Stimulated activated CD4-positive, alpha-beta T cell treated with anti-CD3 and anti-CD28 coated beads, Interleukin-15, amount 100 ng/mL, for 48 hours (primary cell): Measurements from ENCODE around the gene AOAH.
"Not testable (repeated sequence)": the region's sequence is repeated elsewhere in the genome, so short reads cannot be mapped to it uniquely, and the experiment has no call there.

Source experiments
- DNase-seq, 2 donors: peaks; one replicate each; pipeline ENCODE4 v3.0.0-alpha.2; 2020; ENCODE audit warnings: low read depth in 2 of 2

AOAH gene

DNA sequence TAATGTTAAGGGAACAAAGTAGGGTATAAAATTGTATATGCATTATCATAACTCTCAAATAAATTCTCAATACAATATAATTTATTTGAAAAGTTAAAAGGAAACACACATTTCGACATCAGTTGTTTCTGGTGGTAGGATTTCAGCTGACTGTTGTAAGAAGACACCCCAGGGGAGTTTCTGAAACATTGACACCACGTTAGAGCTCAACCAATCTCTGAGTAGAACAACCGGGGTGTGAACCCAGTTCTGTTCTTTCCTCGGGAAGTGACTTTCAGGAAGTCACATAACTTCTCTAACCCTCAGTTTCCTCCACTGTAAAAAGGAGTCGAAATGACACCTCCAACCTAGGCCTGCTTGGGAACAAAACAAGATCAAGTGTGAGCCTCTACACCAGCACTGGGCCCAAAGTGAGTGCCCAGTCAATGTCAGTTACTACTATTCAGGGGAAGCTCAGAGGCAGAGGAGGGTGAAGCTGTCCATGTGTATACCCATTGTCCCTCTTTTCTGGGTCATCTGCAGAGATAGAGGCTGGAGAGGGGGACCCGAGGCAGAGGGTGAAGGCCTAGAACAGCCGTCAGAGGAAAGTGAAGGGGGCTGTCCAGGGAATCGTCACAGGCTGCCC lies 67.1 kb downstream of the AOAH start:
- DNase-seq: no peak

DNA sequence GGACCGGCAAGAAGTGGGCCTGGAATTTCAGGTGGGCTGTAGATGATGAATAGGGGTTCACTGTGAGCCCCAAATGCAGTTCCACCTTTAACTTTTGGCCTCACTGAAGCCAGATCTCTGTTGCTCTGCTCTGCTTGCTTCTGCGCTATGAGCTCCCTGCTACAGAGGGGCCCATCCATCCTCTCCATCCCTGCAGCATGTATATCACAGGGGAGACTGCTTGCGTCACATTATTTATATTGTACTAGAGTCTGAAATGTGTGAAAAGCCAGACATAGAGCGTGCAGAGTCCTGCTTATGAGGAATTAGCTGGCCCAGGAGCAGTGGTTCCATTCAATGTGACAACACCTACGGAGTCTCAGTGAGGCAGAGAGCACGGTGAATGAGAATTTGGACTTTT lies 69.9 kb downstream of the AOAH start:
- no peak for DNase-seq

DNA sequence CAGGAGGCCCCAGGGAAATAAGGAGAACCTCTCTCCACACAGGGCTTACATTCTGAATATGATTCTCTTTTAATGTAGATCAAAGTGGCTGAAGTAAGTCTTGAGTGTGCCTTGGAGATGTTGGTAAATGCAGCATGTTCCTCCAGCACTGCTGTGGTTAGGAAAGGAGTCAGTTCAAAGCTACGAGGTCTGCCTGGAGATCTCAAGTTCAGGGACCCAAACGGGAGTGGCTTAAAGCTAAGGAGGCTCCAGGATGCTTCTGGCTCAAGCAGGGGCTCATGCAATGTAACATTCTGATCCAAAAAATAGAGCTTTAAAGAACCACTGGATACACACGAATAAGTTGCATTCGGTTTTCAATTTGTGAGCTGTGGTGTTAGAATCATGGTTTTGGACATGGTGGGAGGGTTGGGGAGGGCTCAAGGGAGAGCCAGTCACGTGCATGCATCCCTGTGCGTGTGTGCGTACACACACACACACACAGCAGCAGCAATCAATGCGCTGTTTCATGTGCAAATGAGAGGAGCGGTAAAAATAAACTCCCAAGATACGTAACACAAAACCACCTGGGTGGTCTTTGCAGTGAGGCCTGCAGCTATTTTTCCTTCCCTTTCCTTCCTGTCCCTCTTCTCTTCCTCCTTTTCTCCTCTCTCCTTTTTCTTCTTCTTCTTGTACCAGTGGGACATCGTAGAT lies 70.5 kb downstream of the AOAH start:
- no peak for DNase-seq

DNA sequence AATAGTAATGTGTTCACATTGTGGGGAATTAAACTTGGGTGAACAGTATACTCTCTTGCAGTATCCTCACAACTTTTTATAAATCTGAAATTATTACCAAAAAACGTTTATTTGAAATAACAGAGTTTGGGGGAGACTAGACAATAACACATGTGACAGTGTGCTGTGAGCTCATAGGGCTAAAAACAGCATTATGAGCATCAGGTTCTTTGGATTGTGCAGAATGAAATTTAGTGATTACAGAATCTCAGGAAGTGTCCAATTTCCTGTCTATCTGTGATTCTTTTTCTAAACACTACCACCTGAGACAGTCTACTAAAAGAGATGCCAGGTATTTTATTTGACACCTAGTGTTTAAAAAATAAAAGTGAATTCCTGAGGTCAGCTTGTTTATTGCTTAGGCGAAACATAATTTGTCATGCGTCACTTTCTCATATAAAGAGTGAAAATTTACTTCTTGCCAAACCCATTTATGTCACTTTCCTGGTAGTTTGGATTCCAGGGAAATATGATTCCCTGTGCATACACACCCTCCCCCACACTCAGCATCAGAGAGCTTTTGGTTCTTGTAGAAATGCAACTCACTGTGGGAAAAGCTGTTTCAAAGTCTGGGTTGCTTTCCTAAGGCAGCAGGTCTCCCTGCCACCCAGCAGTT lies 71.2 kb downstream of the AOAH start:
- no peak for DNase-seq

DNA sequence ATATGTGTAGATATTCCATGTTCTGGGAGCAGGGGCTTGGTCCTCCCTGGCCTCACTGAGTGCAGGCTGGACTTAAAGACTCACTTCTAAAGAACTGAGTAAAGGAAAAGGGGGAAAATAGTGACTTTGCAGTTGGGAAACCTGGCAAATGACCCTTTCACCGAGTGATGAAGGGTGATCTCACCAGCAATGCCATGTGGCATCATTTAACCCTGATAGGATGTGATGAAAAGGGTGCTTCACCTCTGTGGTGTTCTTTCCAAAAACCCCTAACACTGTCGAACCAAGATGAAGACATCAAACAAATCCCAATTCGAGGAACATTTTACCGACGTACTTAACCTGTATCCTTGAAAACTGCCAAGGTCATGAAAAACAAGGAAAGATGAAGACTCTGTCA lies 71.9 kb downstream of the AOAH start:
- no peak for DNase-seq

DNA sequence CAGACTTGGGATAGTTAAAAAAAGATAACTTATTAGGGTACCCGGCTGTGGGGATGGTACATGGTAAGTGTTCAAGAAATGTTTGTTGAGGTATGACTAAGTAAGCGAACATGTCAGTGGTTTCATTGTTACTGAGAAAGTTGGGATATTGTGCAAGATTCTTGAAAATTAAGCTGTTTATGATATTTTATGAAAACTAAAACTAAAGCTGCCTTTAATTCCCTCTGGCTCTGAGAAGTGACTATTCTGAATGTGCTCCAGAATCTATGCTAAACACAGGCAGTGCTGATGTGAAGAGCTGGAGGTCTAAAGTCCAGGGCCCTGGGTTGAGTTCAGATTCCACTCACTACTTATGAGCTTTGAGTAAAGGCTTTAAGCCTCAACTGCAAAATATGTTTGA lies 72.9 kb downstream of the AOAH start:
- no peak for DNase-seq

DNA sequence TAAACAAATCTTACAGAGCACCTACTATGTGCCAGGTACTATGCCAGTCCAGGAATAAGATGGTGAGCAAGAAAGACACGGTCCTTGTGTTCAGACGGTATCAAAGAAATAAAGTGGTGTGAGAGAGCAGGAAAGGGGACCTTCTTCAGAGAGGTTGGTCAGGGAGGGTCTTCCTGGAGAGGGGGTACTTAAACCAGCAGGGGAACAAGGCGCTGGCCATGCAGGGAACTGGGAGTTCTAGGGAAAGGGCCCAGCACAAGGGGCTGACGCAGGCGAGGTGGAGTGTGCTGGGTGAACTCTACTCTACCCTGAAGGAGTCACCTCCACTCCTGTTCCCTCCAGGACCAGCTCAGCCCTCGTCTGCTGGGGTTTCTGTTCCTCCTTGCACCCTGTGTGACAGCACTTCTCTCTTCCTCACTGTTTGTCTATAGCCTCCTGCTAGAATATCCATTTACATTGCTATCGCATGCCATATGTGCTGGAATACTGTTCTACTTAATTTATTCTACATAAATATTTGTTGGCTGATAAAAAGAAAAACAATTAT lies 73.5 kb downstream of the AOAH start:
- DNase-seq: no peak

DNA sequence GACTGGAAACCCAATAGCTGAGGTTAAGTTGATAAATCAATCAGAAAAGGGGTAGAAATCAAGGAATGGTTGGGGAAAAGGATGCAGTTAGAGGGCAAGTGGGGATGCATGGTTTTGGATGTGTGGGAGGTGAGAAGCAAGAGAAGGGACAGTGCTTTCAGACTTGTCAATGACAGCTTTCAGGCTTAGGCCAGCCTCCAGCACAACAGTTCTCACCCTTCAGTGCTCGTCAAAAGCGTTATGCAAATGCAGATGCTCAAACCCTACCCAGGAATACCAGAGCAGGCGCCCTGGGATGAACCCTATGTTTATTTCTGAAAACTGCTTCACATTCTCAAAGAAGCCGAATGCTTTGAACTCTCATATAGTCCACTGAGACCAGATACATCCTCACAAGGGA lies 74.0 kb downstream of the AOAH start:
- DNase-seq: no peak

DNA sequence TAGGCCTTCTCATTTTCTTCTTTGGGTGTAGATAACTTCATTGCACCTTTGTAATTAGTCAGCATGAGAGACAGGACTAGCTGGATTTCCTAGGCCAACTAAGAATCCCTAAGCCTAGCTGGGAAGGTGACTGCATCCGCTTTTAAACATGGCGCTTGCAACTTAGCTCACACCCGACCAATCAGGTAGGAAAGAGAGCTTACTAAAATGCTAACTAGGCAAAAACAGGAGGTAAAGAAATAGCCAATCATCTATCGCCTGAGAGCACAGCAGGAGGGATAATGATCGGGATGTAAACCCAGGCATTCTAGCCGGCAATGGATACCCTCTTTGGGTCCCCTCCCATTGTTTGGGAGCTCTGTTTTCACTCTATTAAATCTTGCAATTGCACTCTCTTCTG lies 75.0 kb downstream of the AOAH start:
- DNase-seq: not testable (repeated sequence)

DNA sequence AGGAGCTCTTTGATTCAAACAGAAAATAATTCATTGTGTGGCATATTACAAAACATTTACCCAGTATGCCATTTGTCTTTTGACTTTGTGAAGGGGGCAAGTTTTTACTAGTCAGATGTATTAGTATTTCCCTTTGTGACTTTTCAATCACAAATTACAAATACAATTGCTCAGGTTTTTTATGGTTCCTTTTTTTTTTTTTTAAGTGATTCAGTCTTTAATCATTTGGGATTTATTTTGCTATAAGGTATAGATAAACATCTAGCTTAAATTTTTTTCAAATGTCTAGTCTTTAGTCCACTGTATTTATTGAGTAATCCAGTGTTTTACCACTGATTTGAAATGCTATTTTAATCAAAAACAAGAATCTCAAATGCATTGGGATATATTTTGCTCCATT lies 75.9 kb downstream of the AOAH start:
- no peak for DNase-seq

DNA sequence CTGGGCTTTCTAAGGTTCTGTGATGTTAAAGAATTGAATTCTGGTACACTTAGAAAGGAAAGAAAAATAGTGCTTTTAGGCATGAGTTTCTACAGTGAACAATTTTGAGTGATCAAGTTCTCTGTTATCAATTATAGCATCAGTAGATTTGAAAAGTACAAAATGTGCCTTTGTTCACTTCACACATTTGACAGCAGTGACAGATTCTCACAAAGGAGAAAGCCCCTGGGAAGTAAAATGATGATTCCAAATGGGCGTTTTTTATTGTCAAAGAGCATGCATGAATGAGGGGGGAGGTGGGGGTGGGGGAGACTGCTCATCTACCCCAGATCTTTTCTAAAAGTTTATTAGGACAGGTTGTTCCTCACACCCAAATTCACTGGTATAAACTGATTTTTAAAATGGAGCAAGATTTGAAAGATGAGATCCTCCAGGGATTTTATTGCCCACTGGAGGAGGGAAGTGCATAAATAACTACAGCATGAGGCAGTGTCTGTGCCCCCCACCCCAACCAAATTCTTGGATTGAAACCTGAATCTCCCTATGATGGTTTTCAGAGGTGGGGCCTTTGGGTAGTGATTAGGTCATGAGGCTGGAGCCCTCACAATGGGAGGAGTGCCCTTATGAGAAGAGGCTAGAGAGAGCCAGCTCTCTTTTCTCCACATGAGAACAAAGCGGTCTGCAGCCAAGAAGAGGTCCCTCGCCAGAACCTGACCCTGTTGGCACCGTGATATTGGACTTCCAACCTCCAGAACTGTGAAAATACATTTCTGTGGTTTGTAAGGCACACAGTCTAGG lies 79.5 kb downstream of the AOAH start:
- no peak for DNase-seq

DNA sequence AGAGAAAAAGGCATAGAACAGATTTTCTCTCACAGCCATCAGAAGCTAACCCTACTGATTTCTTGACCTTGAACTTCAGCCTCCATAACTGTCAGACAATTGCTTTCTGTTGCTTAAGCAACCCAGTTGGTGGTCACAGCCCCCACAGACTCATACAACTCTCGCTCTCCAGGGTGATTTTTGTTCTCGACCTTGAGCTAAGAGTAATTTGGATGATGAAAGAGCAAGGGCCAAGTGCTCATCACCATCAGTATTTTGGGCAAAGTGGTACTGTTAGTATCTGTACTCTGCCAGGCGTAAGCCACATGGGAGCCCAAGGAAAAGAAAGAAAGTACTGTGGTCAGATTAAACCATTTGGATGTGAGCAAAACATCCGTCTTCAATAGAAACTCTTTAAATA lies 81.9 kb downstream of the AOAH start:
- no peak for DNase-seq

DNA sequence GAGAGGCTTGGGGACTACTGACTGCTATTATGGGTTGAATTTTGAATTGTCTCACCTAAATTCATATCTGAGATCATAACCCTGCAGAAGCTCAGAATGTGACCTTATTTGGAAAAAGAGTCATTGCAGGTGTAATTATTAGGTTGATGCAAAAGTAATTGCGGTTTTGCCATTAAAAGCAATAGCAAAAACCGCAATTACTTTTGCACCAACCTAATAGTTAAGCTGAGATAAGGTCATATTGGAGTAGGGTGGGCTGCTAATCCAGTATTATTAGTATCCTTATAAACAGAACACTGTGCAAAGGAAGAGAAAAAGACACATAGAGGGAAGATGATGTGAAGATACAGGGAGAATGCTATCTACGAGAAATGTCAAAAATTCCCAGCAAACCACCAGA lies 82.3 kb downstream of the AOAH start:
- no peak for DNase-seq

DNA sequence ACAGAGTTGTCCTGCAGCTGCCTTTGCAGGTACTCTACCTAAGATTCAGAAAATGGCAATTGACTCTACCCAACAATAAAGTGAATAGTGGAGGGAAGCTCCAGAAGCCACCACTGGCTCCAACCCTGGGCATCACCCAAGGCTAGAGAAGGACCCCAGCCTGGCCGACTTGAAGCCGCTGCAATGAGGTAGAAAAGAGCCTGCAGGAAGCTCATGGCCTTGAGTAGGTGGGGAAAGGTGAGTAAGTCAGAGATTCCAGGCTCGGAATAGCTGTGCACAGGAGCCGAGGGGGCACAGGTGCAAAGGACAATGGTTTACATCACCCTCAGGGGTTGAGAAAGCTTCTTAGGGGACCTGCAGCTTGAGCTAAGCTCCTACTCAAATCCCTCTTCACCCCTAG lies 83.6 kb downstream of the AOAH start:
- DNase-seq: no peak

DNA sequence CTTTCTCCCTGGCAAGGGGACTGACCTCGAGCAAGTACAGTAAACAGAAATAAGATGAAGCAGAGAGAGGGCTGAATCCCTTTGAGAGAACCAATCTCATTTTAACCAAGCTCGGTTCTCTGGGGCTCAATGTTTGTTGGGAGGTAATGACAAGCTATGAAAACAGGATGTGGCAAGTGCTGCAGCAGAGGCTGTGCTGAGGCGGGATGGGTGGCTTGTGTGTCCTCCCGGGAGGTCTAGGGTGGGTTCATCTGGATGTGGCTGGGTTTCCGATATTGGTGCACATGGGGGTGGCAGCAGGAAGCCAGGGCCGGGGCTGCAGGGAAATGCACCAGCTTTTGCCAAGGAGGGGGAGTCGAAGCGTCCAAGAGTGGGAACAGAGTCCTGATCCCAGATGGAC lies 84.5 kb downstream of the AOAH start:
- DNase-seq: no peak

DNA sequence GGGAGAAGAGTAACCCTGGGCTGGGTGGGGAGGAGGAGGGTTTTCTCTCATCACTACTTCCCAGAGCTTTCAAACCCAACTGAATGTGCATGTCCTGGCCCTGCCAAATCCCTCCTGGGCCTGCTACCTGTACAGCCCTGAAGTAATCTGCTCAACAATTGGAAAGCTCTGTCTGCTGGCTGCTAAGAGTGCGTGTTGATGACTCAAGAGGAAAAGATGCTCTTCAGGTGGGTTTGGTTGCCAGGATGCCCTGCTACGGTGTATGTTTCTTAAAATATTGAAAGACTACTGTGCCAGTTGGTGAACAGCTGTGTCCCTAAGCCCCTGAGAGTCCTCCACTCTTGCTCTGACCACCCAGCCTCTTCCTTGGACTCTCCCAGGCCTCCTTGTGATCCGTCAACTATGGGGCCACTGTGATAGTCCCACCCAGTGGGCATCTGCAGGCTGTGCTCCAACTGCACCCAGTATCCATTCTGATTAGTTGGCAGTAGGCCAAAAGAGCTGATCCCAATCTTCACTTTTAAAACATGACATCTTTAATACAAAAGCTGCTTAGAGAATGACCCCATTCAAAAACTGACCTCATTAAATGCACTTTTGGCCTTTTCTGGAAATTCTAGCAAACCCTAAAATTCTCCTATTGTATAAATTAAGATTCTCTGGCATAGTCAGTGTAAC lies 85.6 kb downstream of the AOAH start:
- no peak for DNase-seq

DNA sequence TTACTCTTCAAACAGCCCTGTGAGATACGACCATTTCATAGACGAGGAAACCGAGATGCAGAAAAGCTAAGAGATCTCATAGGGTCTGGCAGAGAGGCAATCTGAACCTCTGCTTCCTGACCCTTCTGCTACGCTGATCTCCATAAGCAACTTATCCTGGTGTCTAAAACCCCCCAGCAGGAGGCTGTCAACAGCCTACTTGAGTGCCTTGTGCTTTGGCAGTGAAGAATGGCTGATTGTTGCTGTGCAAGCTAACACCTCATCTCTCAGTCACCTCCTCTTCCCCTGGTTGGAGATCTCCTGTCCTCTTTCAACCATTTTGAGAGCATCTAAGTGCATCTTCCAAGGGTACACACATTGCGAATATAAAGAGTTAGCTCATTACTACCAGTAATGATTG lies 86.2 kb downstream of the AOAH start:
- no peak for DNase-seq

DNA sequence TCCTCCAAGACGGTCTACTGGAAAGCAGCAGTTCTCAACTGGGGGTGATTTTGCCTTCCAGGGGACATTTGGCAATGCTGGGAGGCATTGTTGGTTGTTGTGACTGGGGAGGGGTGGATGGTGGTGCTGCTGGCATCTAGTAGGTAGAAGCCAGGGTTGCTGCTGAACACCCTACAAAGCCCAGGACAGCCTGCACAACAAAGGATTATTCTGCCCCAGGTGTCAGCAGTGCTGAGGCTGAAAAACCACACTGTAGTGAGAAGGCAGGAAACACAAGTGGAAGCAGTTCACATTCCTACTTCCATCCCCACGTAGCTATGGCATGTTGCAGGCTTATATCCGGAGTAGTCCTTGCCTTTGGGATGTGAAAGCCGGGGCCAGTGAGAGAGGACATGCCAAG lies 86.9 kb downstream of the AOAH start:
- no peak for DNase-seq

DNA sequence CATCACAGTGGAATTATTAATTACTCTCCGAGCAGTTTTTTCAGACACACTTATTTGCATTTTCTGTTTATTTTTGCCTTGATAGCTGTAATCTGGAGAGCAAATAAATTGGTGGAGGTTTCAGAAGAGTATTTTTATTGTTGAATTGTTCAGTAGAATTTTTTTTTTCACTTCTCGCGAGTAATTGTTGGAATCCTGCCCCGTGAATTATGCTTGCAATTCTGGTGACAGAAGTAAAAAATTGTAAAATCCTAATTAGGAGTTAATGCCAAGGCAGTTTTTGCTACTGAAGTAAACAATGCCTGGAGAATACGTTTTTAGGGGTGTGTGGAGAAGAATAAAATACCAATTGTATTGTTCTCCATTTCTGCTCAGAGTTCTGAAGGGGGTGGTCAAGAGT lies 88.2 kb downstream of the AOAH start:
- DNase-seq: no peak

DNA sequence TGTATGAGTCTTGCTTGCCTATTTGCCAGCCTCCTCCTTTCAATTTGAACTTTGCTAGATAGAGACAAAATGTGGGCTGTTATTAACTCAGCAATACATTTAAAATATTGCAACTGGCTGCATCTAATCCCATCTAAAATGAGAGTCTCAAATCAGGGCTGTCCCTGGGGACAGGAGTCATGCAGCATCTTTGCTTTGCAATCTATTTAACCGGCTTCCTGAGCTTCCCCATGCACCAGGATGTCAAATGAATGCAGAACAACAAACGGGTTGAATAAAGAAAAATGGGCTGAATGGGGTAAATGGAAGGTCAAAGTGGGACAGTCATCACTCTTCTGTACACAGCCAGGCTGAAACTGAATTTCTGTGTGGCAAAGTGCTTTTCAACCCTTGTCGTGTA lies 89.2 kb downstream of the AOAH start:
- DNase-seq: no peak

DNA sequence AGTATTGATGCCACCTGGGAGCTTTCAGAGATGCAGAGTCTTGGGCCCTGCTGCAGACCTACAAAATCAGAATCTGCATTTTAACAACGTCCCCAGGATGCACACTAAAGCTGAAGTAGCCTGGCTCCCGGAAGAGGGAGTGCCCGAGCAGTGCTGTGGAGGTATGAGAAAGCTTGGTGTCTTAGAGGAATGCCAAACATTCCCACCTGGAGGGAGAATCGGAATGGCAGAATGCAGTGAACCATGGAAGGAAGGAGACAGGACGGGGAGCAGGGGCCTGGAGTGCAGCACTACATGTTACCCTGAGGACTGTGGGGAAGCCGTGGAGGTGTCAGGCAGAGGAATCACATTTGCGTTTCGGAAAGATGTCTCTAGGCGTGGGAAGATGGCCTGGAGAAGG lies 90.9 kb downstream of the AOAH start:
- no peak for DNase-seq

DNA sequence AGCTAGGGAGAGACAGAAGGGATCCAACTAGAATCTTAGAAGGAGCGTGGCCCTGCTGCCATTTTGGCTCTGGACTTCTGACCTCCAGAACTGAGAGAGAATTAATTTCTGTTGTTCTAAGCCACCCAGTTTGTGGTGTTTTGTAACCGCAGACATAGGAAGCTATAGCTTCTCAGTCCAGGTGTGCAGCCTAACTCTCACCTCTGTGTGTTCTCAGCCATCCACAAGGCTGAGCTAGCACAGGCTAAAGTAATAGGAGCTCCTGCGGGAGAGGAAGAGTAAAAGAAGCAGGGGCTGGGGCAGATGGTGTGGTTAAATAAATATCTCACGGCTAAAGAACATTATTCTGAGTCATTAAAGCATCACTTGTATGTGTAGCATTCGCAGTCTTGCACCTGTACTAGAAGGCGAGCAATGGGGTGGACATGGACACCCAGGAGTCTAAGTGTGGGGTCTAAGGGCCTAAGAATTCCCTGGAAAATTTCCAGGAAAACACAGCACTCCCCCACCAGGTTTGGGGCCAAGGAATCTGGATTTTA lies 94.1 kb downstream of the AOAH start:
- DNase-seq: no peak
